Measurements from ENCODE around the gene IRAK2.

GRCh38 chr3:10213156-10213792 lies 48.6 kb downstream of the IRAK2 start:
- TF ChIP-seq CTCF (conservative IDR thresholded peaks at IDR 0.05 in 1 of 2, IDR thresholded peaks at IDR 0.05 in 1 of 2; ENCODE audit: low read depth in 1 of 2, low read length in 2 of 2), result no peak
- no peak for TF ChIP-seq EZH2 (IDR thresholded peaks at IDR 0.05; ENCODE audit: low read length, missing control alignments)

All from fibroblast of lung (primary cell).